OCI-LY3 (cell line): ENCODE measurements around the gene INSRR.

Experiments
- H2AFZ ChIP-seq: fragments of 200-600, 300-600 bp; shearing (Covaris generic); 2 replicates; pipeline ENCODE4 v1.6.0; 2014; ENCODE audit warnings: antibody characterized with exemption, low read depth, low read length
- H3K27ac ChIP-seq: fragments of 200-600, 300-600 bp; sonication (generic); 2 replicates; pipeline ENCODE4 v1.5.1; 2014; ENCODE audit warnings: mild to moderate bottlenecking, low read length, moderate library complexity, mixed read lengths
- H3K27me3 ChIP-seq: fragments of 200-600, 300-600 bp; sonication (generic); 2 replicates; pipeline ENCODE4 v1.6.1; 2014; ENCODE audit warnings: low read depth, low read length, mixed read lengths
- H3K36me3 ChIP-seq: fragments of 200-600, 300-600 bp; sonication (generic); replicated peaks from 2 replicates; pipeline ENCODE3; 2014; ENCODE audit warnings: low read depth, low read length, mixed read lengths
- H3K4me1 ChIP-seq: fragments of 300-600, 200-600 bp; sonication (generic); 2 replicates; pipeline ENCODE4 v1.6.1; 2014; ENCODE audit warnings: low read length, mixed read lengths
- H3K4me2 ChIP-seq: fragments of 200-600, 300-600 bp; sonication (generic); 2 replicates; pipeline ENCODE4 v1.6.1; 2014; ENCODE audit warnings: low read length, mixed read lengths
- H3K4me3 ChIP-seq: fragments of 300-600, 200-600 bp; sonication (generic); 2 replicates; pipeline ENCODE4 v1.5.1; 2014; ENCODE audit warnings: antibody characterized with exemption, mild to moderate bottlenecking, low read length, moderate library complexity
- H3K79me2 ChIP-seq: fragments of 300-600, 200-600 bp; shearing (Covaris generic); 2 replicates; pipeline ENCODE4 v1.6.1; 2014; ENCODE audit warnings: mild to moderate bottlenecking, low read length, mixed read lengths
- H3K9ac ChIP-seq: fragments of 300-600, 200-600 bp; shearing (Covaris generic); 2 replicates; pipeline ENCODE4 v1.6.0; 2014; ENCODE audit warnings: mild to moderate bottlenecking, low read length, moderate library complexity
- H3K9me3 ChIP-seq: fragments of 200-600, 300-600 bp; shearing (Covaris generic); 2 replicates; pipeline ENCODE4 v1.6.1; 2014; ENCODE audit warnings: low read length, mixed read lengths; ENCODE audit not compliant: insufficient read depth
- H4K20me1 ChIP-seq: fragments of 200-600, 300-600 bp; sonication (generic); 2 replicates; pipeline ENCODE4 v1.6.1; 2016; ENCODE audit warnings: low read length, mixed read lengths; ENCODE audit not compliant: insufficient read depth
- EZH2phosphoT487 ChIP-seq: fragments of 200-600 bp; shearing (Covaris generic); IDR thresholded peaks from 2 replicates; pipeline ENCODE4 v1.6.1; 2018; ENCODE audit warnings: antibody characterized with exemption, mixed run types, low read depth
- TF ChIP-seq, protein P1 (sequence below): fragments of 200-600, 300-600 bp; sonication (generic); IDR thresholded peaks from 2 replicates; pipeline ENCODE4 v1.5.1; 2014; ENCODE audit warnings: antibody characterized with exemption, low read length, low read depth

INSRR gene

DNA sequence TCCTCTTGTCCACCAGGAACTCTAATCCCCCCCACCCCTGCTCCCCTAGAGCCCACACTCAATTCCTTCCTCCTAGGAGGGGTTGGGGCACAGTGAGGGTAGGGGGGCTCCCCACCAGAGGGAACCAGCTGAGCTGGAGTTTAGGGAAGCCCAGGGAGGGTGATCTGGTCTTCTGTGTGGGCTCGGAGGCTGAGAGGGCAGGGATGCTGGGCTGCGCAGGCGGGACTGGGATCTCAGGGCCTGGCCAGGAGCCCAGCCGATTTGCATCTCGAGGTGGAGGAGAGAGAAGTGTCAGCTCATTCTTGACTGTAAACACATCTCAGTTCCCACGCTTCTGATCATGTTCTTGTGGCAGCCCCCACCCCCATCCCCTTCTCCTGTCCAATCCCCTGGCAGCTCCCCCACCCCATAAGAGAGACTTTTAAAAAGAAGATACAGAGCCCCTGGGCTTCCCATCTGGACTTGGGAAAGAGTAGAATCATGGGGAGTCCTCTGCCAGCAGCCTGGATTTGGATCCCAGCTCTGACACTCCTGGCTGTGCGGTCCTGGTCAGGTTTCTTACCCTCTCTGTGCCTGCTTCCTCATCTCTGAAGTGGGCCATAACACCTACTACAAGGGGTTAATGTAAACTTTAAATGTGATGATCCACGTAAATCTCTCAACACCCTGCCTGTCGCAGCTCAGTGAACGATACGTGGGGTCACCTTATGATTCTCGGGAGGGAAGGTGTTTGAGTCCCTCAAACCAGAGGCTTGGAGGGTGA lies 41.2 kb upstream of the INSRR start:
- Histone ChIP-seq H4K20me1 (no peaks in the 10 kb centered on the region), H3K79me2 (no peaks in the 10 kb centered on the region), H3K4me1 (peaks cover 17% of the 10 kb centered on the region), H3K27ac (no peak overlapping the region), H2AFZ (no peak overlapping the region), H3K9me3 (no peaks in the 10 kb centered on the region), H3K27me3 (peaks cover 25% of the 10 kb centered on the region), H3K9ac (no peak overlapping the region), H3K4me3 (peak overlapping the region; percentile 46; the same call in 1 of the 2 replicates), H3K36me3 (no peaks in the 10 kb centered on the region), H3K4me2 (peak overlapping the region; percentile 65)
- TF ChIP-seq EZH2phosphoT487 = no peak
- TF ChIP-seq, protein P1, sequence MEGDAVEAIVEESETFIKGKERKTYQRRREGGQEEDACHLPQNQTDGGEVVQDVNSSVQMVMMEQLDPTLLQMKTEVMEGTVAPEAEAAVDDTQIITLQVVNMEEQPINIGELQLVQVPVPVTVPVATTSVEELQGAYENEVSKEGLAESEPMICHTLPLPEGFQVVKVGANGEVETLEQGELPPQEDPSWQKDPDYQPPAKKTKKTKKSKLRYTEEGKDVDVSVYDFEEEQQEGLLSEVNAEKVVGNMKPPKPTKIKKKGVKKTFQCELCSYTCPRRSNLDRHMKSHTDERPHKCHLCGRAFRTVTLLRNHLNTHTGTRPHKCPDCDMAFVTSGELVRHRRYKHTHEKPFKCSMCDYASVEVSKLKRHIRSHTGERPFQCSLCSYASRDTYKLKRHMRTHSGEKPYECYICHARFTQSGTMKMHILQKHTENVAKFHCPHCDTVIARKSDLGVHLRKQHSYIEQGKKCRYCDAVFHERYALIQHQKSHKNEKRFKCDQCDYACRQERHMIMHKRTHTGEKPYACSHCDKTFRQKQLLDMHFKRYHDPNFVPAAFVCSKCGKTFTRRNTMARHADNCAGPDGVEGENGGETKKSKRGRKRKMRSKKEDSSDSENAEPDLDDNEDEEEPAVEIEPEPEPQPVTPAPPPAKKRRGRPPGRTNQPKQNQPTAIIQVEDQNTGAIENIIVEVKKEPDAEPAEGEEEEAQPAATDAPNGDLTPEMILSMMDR = no peak

DNA sequence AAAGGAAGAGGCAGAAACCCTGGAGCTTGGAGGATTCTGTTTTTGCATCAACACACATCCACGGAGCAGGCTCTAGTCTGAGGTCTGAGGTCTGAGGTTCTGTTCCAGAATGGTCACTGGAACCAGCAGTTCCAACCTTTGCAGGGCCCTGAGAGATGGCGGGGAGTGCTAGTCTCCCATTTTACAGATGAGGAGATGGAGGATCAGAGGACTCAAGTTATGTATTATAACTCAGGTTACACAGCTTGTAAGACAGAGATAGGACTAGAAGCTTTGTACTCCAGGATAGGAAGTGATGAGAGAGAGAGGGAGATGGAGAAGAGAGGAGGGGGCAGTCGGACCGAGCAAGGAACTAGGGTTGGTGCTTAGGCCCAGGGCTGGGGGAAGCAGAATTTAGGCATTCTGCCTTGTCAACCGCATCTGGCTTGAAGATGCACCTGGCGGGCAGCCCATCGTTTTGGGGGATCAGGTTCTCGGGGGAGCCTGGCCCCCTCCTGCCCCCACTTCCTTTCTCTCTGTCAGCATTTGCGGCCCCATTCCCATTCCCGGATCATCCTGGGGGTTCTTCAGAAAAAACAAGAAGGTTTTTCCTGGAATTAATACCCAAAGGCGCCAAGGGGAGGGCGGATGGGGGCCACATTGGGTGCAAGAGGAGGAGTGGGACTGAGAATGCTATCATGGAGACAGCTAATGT lies 40.2 kb upstream of the INSRR start:
- H3K4me3 ChIP-seq = no peak overlapping the region
- no peak overlapping the region for H3K27ac ChIP-seq
- no peak for TF ChIP-seq EZH2phosphoT487
- TF ChIP-seq, protein P1 = no peak
- no peak overlapping the region for H2AFZ ChIP-seq
- H3K79me2 ChIP-seq = no peaks in the 10 kb centered on the region
- peaks cover 21% of the 10 kb centered on the region for H3K27me3 ChIP-seq
- H3K4me2 ChIP-seq = peak overlapping the region; percentile 65
- no peaks in the 10 kb centered on the region for H3K9me3 ChIP-seq
- no peaks in the 10 kb centered on the region for H3K36me3 ChIP-seq
- peaks cover 17% of the 10 kb centered on the region for H3K4me1 ChIP-seq
- H3K9ac ChIP-seq = no peak overlapping the region
- no peaks in the 10 kb centered on the region for H4K20me1 ChIP-seq

DNA sequence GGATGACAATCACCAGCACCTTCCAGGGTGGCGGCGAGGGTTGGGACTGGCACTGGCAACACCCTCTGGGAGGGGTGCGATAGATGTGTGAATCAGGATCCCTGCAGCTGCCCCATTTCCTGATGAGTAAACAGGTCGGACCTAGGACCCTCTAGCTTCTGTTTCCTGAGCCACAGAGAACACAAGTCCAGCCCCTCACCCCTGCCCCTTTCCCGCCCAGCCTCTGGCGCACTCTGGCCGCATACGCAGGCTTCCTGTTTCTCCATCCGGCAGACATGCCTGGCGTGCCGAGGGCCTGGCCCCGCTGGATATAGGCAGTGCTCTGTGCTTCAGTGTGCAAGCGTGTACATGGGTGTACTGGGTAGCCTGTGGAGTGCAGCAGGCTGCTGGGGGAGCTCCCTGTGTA lies 39.2 kb upstream of the INSRR start:
- TF ChIP-seq, protein P1 = no peak
- TF ChIP-seq EZH2phosphoT487 = no peak
- Histone ChIP-seq H3K9me3 (no peaks in the 10 kb centered on the region), H3K4me2 (no peak overlapping the region), H3K4me1 (peaks cover 17% of the 10 kb centered on the region), H3K79me2 (no peaks in the 10 kb centered on the region), H3K27me3 (peaks cover 18% of the 10 kb centered on the region), H3K27ac (no peak overlapping the region), H3K36me3 (no peaks in the 10 kb centered on the region), H4K20me1 (no peaks in the 10 kb centered on the region), H3K9ac (no peak overlapping the region), H2AFZ (no peak overlapping the region), H3K4me3 (no peak overlapping the region)

DNA sequence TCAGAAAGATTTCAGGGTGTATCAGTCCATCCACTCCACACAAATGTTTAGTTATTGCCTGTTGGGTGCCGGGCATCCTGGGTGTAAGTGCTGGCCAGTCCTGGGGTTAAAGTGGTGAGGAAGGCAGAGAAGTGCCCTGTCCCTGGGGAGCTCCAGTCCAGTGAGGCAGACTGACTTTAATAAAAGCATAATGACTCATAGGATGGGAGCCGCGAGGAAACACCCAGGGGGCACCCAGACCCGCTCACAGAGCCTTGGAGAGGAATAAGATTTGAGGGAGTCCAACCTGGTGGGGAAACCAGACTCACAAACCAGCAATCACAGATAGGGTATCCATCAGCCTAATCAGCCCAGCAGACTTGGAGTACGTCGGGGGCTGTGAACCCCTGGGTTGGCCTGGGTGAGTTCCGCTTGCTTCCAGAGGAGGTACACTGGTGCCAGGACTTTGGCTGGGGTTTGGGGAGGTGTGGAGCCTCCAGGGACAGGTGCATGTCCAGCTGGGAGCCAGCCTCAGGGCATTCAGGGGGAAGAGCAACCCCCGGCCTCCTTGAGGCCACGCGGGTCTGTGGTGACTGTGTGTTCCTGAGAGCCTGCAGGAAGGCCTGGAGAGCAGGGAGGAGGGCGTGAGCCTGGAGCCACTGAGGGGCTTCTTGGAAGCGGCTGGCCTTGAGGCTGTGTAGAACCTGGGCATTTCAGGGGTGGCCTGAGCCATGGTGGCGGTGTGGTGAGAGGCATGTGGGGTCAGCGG lies 38.3 kb upstream of the INSRR start:
- Histone ChIP-seq H3K9me3 (no peaks in the 10 kb centered on the region), H3K9ac (no peak overlapping the region), H2AFZ (no peak overlapping the region), H4K20me1 (no peaks in the 10 kb centered on the region), H3K79me2 (no peaks in the 10 kb centered on the region), H3K27ac (no peak overlapping the region), H3K4me2 (no peak overlapping the region), H3K27me3 (peaks cover 16% of the 10 kb centered on the region), H3K36me3 (no peaks in the 10 kb centered on the region), H3K4me3 (no peak overlapping the region), H3K4me1 (peaks cover 17% of the 10 kb centered on the region)
- TF ChIP-seq, protein P1 = no peak
- no peak for TF ChIP-seq EZH2phosphoT487
